SH-SY5Y (cell line): ENCODE data around the gene PLEKHB2.

ENCODE experiments used
- GATA2 ChIP-seq: IDR thresholded peaks from 2 replicates; pipeline ENCODE4 v1.6.1; 2011; ENCODE audit warnings: mild to moderate bottlenecking, low read depth, low read length
- GATA3 ChIP-seq: IDR thresholded peaks from 2 replicates; pipeline ENCODE4 v1.6.1; 2011; ENCODE audit warnings: low read depth, mild to moderate bottlenecking, low read length, moderate library complexity

GRCh38 chr2:131146231-131146630 is 41.1 kb downstream of the PLEKHB2 start:
- TF ChIP-seq GATA2: no peak
- TF ChIP-seq GATA3: no peak
